Measurements from ENCODE around the gene RPL21.

DNA sequence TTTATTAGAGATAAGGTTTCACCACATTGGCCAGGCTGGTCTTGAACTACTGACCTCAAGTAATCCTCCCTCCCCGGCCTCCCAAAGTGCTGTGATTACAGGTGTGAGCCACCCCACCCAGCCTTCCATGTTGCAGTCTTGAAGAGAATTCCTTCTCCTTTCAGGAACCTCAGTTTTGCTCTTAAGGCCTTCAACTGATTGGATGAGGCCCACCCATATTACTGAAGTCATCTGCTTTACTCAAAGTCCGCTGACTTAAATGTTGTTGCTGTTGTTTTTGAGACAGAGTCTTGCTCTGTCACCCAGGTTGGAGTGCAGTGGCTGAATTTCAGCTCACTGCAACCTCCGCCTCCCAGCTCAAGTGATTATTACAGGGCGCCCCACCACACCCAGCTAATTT is 52.7 kb downstream of the RPL21 start:
- no peak for TF ChIP-seq ZNF747 (tag by site-specific recombination; IDR thresholded peaks at IDR 0.05)
- no peak for TF ChIP-seq ZNF274 (IDR thresholded peaks at IDR 0.05; ENCODE audit: low read length)
- no peak for TF ChIP-seq ZNF274 (tag by site-specific recombination; IDR thresholded peaks at IDR 0.05; ENCODE audit: borderline replicate concordance)
- TF ChIP-seq ZNF624 (tag by site-specific recombination; IDR thresholded peaks at IDR 0.05), result no peak
- TF ChIP-seq, protein P1, sequence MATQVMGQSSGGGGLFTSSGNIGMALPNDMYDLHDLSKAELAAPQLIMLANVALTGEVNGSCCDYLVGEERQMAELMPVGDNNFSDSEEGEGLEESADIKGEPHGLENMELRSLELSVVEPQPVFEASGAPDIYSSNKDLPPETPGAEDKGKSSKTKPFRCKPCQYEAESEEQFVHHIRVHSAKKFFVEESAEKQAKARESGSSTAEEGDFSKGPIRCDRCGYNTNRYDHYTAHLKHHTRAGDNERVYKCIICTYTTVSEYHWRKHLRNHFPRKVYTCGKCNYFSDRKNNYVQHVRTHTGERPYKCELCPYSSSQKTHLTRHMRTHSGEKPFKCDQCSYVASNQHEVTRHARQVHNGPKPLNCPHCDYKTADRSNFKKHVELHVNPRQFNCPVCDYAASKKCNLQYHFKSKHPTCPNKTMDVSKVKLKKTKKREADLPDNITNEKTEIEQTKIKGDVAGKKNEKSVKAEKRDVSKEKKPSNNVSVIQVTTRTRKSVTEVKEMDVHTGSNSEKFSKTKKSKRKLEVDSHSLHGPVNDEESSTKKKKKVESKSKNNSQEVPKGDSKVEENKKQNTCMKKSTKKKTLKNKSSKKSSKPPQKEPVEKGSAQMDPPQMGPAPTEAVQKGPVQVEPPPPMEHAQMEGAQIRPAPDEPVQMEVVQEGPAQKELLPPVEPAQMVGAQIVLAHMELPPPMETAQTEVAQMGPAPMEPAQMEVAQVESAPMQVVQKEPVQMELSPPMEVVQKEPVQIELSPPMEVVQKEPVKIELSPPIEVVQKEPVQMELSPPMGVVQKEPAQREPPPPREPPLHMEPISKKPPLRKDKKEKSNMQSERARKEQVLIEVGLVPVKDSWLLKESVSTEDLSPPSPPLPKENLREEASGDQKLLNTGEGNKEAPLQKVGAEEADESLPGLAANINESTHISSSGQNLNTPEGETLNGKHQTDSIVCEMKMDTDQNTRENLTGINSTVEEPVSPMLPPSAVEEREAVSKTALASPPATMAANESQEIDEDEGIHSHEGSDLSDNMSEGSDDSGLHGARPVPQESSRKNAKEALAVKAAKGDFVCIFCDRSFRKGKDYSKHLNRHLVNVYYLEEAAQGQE (tag by site-specific recombination; IDR thresholded peaks at IDR 0.05), result no peak
- TF ChIP-seq, protein P2, sequence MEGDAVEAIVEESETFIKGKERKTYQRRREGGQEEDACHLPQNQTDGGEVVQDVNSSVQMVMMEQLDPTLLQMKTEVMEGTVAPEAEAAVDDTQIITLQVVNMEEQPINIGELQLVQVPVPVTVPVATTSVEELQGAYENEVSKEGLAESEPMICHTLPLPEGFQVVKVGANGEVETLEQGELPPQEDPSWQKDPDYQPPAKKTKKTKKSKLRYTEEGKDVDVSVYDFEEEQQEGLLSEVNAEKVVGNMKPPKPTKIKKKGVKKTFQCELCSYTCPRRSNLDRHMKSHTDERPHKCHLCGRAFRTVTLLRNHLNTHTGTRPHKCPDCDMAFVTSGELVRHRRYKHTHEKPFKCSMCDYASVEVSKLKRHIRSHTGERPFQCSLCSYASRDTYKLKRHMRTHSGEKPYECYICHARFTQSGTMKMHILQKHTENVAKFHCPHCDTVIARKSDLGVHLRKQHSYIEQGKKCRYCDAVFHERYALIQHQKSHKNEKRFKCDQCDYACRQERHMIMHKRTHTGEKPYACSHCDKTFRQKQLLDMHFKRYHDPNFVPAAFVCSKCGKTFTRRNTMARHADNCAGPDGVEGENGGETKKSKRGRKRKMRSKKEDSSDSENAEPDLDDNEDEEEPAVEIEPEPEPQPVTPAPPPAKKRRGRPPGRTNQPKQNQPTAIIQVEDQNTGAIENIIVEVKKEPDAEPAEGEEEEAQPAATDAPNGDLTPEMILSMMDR (tag by site-specific recombination; IDR thresholded peaks at IDR 0.05), result no peak
- TF ChIP-seq, protein P3, sequence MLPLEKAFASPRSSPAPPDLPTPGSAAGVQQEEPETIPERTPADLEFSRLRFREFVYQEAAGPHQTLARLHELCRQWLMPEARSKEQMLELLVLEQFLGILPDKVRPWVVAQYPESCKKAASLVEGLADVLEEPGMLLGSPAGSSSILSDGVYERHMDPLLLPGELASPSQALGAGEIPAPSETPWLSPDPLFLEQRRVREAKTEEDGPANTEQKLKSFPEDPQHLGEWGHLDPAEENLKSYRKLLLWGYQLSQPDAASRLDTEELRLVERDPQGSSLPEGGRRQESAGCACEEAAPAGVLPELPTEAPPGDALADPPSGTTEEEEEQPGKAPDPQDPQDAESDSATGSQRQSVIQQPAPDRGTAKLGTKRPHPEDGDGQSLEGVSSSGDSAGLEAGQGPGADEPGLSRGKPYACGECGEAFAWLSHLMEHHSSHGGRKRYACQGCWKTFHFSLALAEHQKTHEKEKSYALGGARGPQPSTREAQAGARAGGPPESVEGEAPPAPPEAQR (tag by site-specific recombination; IDR thresholded peaks at IDR 0.05), result no peak
- TF ChIP-seq RBAK (tag by site-specific recombination; IDR thresholded peaks at IDR 0.05), result no peak
- no peak for TF ChIP-seq ZNF155 (tag by site-specific recombination; IDR thresholded peaks at IDR 0.05)
- no peak for TF ChIP-seq GLI4 (tag by site-specific recombination; IDR thresholded peaks at IDR 0.05)
- no peak for TF ChIP-seq ZBTB8A (tag by site-specific recombination; IDR thresholded peaks at IDR 0.05)
- TF ChIP-seq, protein P4, sequence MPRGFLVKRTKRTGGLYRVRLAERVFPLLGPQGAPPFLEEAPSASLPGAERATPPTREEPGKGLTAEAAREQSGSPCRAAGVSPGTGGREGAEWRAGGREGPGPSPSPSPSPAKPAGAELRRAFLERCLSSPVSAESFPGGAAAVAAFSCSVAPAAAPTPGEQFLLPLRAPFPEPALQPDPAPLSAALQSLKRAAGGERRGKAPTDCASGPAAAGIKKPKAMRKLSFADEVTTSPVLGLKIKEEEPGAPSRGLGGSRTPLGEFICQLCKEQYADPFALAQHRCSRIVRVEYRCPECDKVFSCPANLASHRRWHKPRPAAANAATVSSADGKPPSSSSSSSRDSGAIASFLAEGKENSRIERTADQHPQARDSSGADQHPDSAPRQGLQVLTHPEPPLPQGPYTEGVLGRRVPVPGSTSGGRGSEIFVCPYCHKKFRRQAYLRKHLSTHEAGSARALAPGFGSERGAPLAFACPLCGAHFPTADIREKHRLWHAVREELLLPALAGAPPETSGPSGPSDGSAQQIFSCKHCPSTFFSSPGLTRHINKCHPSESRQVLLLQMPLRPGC (tag by site-specific recombination; IDR thresholded peaks at IDR 0.05), result no peak
